Cortex of kidney (tissue), 1 donor: ENCODE measurements around the gene WWOX.
"Not testable (repeated sequence)": the region's sequence is repeated elsewhere in the genome, so short reads cannot be mapped to it uniquely, and the experiment has no call there.

Experiments used
- DNase-seq: peaks from one replicate; lab custom pipeline; 2025; lab: John Stamatoyannopoulos, UW

WWOX gene

DNA sequence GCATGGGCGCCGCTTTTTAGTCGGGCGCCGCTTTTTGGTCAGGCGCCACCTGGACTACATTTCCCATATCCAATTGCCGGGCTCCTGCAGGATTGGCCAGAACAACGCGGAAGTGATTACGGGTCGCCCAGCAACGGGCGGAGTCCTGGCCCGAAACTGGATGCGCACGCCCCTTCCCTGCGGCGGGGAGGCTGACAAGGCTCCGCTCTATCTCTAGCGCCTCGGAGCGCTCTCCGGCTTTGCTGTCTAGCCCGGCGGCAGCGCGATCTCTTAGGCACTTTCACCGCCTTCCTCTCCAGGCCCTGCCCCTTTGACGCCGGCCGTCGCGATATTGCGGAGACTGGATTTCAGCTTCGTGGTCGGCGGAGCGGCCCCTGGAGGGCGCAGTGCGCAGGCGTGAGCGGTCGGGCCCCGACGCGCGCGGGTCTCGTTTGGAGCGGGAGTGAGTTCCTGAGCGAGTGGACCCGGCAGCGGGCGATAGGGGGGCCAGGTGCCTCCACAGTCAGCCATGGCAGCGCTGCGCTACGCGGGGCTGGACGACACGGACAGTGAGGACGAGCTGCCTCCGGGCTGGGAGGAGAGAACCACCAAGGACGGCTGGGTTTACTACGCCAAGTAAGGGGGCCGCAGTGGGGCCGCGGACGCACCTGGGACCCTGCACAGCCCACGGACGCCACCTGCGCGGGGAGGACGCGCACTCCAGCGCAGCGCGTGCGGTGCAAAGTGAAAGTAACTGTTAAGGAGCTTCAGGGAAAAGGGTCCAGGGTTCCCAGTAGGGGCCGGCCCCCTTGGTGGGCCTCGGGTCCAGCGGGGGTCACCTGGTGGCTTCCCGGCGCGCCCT lies at the start of gene WWOX:
TSS of gene WWOX (plus strand) at position 384 of the 841 bp plus-strand sequence.
- peak; percentile 92 for DNase-seq

GRCh38 chr16:78050734-78051400 lies 48.6 kb upstream of the WWOX start:
- no peak for DNase-seq

- no peak for DNase-seq
Observed at GRCh38 chr16:78057803-78058564, 41.5 kb upstream of the WWOX start.

- DNase-seq: not testable (repeated sequence)
Observed at GRCh38 chr16:78059806-78060205, 39.6 kb upstream of the WWOX start.

DNA sequence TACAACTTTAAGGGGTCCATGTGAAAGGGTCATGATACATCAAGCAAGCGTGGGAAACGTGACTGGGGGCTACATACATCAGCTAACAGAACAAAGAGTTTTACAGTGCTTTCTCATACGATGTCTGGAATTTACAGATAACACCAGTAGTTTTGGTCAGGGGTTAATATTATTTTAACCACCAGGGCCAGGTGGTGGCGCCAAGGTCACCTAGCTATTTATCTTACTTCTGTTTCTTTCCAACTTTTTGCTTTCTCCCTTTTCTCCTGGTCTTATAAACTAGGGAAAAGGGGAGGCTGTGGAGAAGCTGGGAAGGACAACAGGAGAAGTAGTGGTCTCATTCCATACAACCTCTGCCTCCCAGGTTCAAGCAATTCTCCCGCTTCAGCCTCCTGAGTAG lies 39.2 kb upstream of the WWOX start:
- DNase-seq: no peak

DNA sequence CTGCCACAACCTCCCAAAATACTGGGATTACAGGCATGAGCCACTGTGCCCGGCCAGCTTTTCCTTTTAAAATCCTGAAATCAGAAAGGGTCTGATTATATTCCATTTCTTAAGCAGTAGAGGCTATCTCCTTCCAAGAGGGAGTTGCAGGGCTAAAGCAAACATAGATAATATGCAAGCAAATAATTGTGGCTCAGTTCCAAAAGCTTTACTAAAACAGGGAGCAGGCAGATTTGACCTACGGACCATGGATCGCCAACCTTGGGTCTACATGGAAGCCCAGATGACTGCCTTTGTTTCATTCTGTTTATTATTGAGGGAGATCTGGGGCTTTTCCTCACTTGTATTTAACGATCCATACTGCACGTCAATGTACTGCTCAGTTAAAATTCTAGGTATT lies 38.6 kb upstream of the WWOX start:
- no peak for DNase-seq

- DNase-seq: no peak
Observed at GRCh38 chr16:78065319-78065718, 34.1 kb upstream of the WWOX start.

DNA sequence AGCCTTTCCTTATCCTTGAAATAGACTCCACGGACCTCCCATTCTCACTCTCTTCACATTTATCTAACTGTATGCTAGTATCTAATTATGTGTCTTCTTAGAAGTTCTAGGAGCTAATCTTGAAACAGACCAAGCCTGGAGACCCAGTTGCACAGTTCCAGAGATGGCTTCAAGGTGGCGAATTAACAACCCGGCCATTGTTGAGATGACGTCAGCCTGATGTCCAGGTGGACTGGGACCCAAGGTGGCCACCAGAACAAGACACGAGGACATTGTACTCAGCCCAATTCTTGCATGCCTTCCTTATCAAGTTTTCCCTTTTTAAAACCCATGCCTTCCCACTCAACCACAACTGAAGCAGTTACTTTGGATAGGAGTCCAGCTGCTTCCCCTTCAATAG lies 29.5 kb upstream of the WWOX start:
- DNase-seq: no peak

DNA sequence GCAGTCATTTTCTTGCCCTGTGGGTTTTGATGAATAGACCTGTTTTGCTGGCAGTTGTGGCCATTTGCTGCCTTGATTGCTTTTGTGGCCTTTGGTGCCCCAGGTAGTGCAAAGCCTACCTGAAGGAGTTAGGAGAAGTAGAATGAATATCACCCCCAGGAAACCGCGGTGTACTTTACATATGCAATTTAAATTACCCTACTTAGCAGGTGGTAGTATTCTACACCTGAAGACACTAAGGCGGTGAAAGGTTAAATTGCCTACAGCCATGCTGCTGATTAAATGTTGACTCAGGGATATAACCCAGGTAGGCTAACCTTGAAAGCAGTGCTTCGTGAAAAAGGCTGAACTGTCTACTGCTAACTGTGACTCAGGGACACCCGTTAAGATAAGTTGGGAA lies 27.2 kb upstream of the WWOX start:
- no peak for DNase-seq

DNA sequence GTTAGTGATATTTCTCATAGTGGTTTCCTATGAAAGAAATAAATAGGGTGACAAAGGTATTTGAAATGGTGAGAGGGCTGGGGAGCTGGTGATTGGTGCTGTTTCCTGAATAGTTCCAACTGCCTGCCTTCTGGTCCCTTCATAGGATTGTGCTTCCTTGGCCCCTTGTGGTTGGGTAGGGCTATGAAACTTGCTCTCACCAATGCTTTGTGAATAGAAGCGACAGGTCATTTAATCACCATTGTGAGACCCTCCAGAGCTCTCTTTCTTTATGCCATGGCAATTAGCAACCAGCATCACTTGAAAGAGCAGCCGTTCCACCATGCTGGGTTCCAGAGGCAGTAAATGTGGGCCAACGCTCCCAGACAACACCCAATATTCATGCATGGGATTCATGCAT lies 23.7 kb upstream of the WWOX start:
- DNase-seq: no peak

- no peak for DNase-seq
Observed at GRCh38 chr16:78081341-78081740, 18.1 kb upstream of the WWOX start.

- DNase-seq: no peak
Observed at GRCh38 chr16:78091419-78091818, 8.0 kb upstream of the WWOX start.

DNA sequence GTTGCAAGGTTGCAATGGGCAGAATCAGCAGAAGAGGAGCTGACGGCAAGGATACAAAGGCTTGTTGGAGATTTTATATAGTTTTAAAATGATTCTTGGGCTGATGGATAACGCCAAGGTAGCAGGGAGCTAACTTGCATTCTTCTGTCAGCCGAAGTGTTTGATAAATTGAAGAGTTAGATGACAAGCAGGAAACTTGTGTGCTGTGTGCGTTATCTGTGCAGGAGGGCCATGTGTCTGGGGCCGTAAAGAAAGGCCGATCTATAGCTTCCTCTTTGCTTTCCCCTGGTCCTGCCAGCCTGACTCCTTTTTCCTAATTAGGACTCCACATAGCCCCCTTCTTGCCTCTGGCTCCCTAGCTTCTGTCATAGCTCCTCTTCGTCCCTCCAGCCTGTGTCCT lies 6.7 kb upstream of the WWOX start:
- no peak for DNase-seq

DNA sequence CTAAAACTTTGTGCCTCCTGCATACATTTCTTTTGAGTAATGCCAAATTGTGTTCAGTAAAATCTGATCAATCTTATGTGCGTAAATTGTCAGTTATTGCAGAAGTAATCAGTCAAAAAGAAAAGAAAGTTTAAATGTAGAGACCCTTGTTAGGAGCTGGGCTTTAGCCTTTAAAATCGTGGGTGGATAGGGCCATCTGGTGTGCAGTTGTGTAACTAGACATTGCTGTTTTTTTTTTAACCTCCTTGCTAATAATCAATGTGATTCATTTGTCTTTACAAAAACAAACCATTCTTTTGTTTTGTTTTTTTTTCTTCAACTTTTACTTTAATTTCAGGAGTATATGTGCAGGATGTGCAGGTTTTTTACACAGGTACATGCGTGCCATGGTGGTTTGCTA lies 5.3 kb upstream of the WWOX start:
- DNase-seq: no peak

DNA sequence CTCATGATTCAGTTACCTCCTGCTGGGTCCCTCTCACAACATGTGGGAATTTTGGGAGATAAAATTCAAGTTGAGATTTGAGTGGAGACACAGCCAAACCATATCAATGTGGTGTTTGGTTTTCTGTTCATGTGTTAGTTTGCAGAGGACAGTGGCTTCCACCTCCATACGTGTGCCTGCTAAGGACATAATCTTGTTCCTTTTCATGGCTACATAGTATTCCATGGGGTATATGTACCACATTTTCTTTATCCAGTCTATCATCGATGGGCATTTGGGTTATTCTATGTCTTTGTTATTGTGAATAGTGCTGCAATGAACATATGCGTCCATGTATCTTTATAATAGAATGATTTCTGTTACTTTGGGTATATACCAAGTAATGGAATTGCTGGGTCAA lies 4.5 kb upstream of the WWOX start:
- no peak for DNase-seq

GRCh38 chr16:78096386-78096785 lies 3.1 kb upstream of the WWOX start:
- DNase-seq: no peak

DNA sequence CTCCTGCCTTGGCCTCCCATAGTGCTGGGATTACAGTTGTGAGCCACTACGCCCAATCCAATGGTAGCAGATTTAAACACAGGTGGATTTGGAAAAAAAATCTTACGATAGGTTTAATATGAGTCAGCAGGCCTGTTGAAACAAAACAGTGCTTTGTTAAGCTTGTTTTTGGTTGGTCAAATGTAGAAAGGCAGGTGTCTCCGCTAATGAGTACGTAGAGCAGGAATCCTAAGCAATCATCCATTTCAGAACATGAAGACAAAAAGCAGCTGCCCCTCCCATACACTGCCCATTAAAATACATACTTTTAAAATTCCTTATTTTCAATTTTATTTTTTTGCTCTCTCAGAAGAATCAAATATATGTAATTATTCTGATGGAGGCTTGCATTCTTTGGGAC lies 1.9 kb upstream of the WWOX start:
- DNase-seq: no peak

DNA sequence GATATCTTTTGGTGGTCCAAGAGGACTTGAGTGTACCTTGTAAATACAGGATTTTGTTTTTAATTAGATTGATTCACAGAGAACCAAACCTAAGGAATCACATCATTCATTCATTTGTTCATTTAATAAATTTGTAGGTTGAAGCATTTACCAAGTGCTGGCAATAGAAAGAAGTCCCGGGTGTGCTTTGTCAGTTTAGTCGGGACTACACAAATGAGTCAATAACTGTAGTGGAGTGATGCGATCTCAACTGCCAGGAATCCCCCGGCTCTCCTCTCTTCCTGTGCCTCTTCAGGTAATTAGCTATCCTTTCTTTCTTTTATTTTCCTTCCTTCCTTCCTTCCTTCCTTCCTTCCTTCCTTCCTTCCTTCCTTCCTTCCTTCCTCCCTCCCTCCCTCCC lies 1.4 kb upstream of the WWOX start:
- DNase-seq: no peak

DNA sequence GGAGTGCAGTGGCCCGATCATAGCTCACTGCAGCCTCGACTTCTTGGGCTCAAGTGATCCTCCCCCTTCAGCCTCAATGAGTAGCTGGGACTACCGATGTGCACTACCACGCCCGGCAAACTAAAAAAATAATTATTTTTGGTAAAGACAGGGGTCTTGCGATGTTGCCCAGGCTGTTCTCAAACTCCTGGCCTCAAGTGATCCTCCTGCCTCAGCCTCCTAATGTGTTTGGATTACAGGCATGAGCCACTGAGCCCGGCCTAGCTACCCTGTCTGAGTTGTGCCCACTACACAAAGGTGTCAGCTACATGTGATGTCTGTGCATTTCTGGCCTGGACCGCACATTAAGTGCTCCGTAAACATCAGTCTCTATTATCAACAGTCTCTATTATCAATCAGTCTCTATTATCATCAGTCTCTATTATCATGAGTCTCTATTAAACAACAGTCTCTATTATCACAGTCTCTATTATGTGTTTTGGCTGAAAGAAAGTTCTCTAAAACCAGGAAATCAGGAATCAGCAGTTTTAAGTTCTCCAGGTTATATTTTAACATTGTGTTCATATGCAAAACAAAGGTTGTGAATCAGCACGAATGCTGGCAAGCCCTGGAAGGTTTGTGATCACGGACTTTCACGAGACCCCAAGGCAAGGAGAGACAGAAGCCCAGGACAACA lies 721 bp upstream of the WWOX start:
- no peak for DNase-seq

DNA sequence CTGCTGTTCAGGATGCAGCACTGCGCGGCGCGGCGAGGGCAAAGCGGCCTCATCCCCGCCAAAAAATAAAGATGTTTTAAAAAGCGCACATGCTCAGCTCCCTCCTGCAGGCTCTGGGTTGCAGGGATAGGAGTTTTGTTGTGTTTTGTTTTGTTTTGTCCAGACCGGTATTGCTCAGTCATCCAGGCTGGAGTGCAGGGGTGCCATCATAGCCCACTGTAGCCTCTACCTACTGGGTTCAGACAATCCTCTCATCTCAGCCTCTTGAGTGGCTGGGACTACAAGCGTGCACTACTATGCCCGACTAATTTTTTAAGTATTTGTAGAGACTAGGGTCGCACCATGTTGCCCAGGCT lies 636 bp downstream of the WWOX start:
- DNase-seq: no peak

GRCh38 chr16:78102122-78102660 lies 2.7 kb downstream of the WWOX start:
- DNase-seq: no peak

GRCh38 chr16:78102865-78103264 lies 3.4 kb downstream of the WWOX start:
- no peak for DNase-seq
